Psoas muscle (tissue), 8 donors: ENCODE results near the gene CYB5R3. TPM values are rescaled to one million over a fixed set of nuclear protein-coding genes. Genes with fewer than 3 reads are reported as not detected.

ENCODE experiments used
- ATAC-seq, 4 donors: fragments of 200-7000 bp; cut with Tn5 transposase; one replicate each; pipeline ENCODE4 v1.9.1; 2020; ENCODE audit warnings: moderate library complexity in 3 of 4, mild to moderate bottlenecking in 2 of 4
- DNase-seq, 2 donors: peaks; one replicate each; pipeline ENCODE4 v3.0.0-alpha.2; 2020
- H3K27ac ChIP-seq: fragments of 200-600 bp; one replicate; pipeline ENCODE4 v1.8.0; 2022
- H3K27me3 ChIP-seq, 3 donors: fragments of 200-600 bp in 1 of 3; one replicate each; pipeline versions ENCODE4 v1.6.1 to v1.8.0; 2013 to 2022; ENCODE audit warnings: low read length in 2 of 3, mild to moderate bottlenecking in 2 of 3, moderate library complexity in 1 of 3; ENCODE audit not compliant: insufficient read depth in 3 of 3
- H3K36me3 ChIP-seq, 2 donors: fragments of 200-600 bp in 1 of 2; one replicate each; pipeline versions ENCODE4 v1.6.1 to v1.8.0; 2013 to 2022; ENCODE audit warnings: low read depth in 1 of 2, mild to moderate bottlenecking in 1 of 2, moderate library complexity in 1 of 2; ENCODE audit not compliant: insufficient read depth in 1 of 2
- H3K4me1 ChIP-seq: fragments of 200-600 bp; one replicate; pipeline ENCODE4 v1.8.0; 2022
- H3K4me3 ChIP-seq: fragments of 200-600 bp; one replicate; pipeline ENCODE4 v1.8.0; 2022; ENCODE audit warnings: mild to moderate bottlenecking
- H3K9me3 ChIP-seq: fragments of 200-600 bp; one replicate; pipeline ENCODE4 v1.8.0; 2022
- WGBS, 3 donors: extraction: QIAGEN DNeasy Blood & Tissue Kit; methylation state at CpG; one replicate each; pipeline versions ENCODE4 v1.1.6 to v1.1.7; 2013; 5-methylcytosine and 5-hydroxymethylcytosine counted together
- intact Hi-C, 2 donors: fragments of 100-400 bp; cut with DNase I; formaldehyde crosslinking; loops; one replicate each; pipeline versions ENCODE4 v1.11.0 to v1.14.2; 2022
- polyA plus RNA-seq, 3 donors: library from polyadenylated mRNA; stranded (reverse); fragments of 200-250 nt; gene quantifications; one replicate each; pipeline ENCODE4 v1.2.3, GENCODE V29; 2013
- total RNA-seq, 4 donors: library from RNA; stranded (reverse); fragmentation: NEBNext Ultra II Directional in 2 of 4; extraction: Animal tissue kit (Norgen Biotek cat#: 25700) in 2 of 4; gene quantifications; one replicate each; pipeline versions ENCODE4 v1.2.1 to v1.2.4, GENCODE V29; 2021 to 2023
- TF ChIP-seq, protein P1 (sequence below): fragments of 200-600 bp; IDR thresholded peaks from one replicate; pipeline ENCODE4 v1.8.0; 2022; ENCODE audit warnings: antibody characterized with exemption
- donor health status: healthy with polysubstance abuse.
- donor health status: DM: no; HTN: no; CAD: no; lungs with moderate emphysema.
- donor health status: Bipolar disorder and iron deficiency.
- donor health status: healthy.
- donor health status: DM: yes; HTN: yes; CAD: no.
- donor health status: DM: no; HTN: no; CAD: no.
- donor health status: DM: no; HTN: no; CAD: no.
- donor health status: DM: yes; HTN: yes; CAD: no.

The CYB5R3 gene
- total and polyA plus RNA-seq, 7 donors: 120 to 230 (median 172) TPM

DNA sequence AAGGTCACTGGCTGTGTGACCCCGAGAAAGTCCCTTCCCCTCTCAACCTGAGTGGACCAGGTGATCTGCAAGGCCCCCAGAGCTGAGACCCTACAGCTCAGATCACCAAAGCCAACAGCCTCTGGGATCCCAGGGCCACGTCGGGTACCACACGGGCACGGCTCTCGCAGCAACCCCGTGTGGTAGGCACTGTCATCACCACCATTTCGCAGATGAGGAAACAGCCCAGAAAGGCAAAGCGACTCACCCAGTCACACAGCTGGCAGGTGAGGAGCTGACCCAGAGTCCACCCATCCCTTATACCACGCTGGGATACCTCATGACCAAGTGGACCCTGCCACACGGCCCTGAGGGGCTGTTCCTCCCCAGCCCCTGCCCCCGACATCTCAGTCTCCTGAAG is 11.6 kb downstream of the CYB5R3 start:
- H3K4me3 ChIP-seq: no peak overlapping the region
- TF ChIP-seq, protein P1, sequence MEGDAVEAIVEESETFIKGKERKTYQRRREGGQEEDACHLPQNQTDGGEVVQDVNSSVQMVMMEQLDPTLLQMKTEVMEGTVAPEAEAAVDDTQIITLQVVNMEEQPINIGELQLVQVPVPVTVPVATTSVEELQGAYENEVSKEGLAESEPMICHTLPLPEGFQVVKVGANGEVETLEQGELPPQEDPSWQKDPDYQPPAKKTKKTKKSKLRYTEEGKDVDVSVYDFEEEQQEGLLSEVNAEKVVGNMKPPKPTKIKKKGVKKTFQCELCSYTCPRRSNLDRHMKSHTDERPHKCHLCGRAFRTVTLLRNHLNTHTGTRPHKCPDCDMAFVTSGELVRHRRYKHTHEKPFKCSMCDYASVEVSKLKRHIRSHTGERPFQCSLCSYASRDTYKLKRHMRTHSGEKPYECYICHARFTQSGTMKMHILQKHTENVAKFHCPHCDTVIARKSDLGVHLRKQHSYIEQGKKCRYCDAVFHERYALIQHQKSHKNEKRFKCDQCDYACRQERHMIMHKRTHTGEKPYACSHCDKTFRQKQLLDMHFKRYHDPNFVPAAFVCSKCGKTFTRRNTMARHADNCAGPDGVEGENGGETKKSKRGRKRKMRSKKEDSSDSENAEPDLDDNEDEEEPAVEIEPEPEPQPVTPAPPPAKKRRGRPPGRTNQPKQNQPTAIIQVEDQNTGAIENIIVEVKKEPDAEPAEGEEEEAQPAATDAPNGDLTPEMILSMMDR: no peak
- no peaks in the 10 kb centered on the region for H3K27me3 ChIP-seq
- ATAC-seq: peak; percentile 42 to 79 (median 64)
- WGBS, 3 donors: 84 to 95% (median 84%) methylated on average over 12 of the region's 12 CpGs
- peak overlapping the region; percentile 96 for H3K27ac ChIP-seq
- peak in 1 of 2 donors; percentile 75 for DNase-seq
- intact Hi-C loops: no loop called here
- peaks cover 33% of the 10 kb centered on the region for H3K4me1 ChIP-seq
- peaks cover 0 to 30% of the 10 kb centered on the region in 2 donors for H3K36me3 ChIP-seq
- H3K9me3 ChIP-seq: no peaks in the 10 kb centered on the region

DNA sequence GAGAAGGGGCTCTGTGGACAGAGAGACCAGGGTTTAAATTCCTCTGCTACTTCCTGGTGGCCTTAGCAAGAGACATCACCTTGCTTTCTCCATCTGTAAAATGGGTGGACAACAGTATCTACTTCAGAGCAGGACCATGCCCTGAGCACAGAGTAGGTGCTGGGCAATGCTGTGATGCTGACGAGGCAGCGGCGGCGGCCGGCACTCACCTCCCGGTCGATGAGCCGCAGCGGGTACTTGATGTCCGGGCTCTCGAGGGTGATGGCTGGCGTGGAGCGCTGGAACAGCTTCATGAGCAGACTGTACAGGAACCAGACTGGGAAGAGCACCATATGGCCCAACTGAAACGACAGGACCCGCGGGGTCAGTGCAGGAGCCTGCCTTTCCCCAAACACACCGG is 12.7 kb downstream of the CYB5R3 start:
- intact Hi-C loops: no loop called here
- Histone ChIP-seq H3K27ac (peak overlapping the region; percentile 96), H3K36me3 (peaks cover 0 to 41% of the 10 kb centered on the region in 2 donors), H3K27me3 (no peaks in the 10 kb centered on the region), H3K4me1 (peaks cover 29% of the 10 kb centered on the region), H3K4me3 (no peak overlapping the region), H3K9me3 (no peaks in the 10 kb centered on the region)
- DNase-seq: no peak
- no peak for ATAC-seq
- WGBS, 3 donors: 94 to 96% (median 95%) methylated on average over 17 of the region's 17 CpGs
- TF ChIP-seq, protein P1: no peak

DNA sequence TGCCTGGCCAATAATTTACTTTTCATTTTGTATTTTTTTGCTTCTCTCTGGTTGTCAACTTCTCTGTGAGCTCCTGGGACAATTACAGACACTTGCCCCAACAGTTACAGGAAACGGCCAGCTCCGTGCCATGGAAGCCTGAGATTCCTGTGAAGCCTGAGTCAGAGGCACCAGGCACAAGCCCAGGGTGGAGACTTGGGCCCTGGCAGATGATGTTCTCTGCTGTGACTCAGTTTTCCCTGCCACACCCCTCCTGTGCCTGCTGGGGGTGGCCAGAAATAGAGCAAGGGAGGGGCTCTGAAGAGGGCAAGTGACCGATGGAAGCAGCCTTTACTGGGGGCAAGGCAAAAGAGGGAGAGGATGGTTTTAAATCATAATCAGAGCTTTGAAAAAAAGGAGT is 13.7 kb downstream of the CYB5R3 start:
- no peaks in the 10 kb centered on the region for H3K9me3 ChIP-seq
- peaks cover 0 to 50% of the 10 kb centered on the region in 2 donors for H3K36me3 ChIP-seq
- 10 to 44% (median 24%) methylated on average over 3 of the region's 3 CpGs for WGBS, 3 donors
- TF ChIP-seq, protein P1: no peak
- H3K27me3 ChIP-seq: no peaks in the 10 kb centered on the region
- H3K27ac ChIP-seq: peak overlapping the region; percentile 96
- ATAC-seq (peak; percentile 90 to 94 (median 92)), DNase-seq (peak; percentile 89 to 92)
- no peak overlapping the region for H3K4me3 ChIP-seq
- intact Hi-C loops: no loop called here
- peaks cover 29% of the 10 kb centered on the region for H3K4me1 ChIP-seq

DNA sequence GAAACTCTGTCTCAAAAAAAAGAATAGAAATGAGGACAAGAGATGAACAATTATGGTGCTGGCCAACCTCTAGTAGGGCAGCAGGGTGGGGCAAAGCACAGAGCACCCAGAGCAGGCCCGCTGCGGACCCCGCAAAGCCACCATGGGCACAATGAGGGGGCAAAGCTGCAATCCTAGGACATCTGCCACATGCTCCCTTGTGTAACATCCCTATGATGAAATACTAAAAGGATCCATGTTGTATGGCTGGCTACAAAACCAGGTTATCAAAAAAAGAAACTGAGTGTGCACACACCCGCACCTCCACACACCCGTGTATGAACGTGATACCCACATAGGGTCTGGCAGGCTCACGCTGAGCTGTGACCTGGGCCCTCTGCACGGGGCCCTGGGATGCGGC is 16.2 kb downstream of the CYB5R3 start:
- Histone ChIP-seq H3K4me1 (peaks cover 20% of the 10 kb centered on the region), H3K27ac (peak overlapping the region; percentile 96), H3K9me3 (no peaks in the 10 kb centered on the region), H3K36me3 (peaks cover 6 to 76% of the 10 kb centered on the region in 2 donors), H3K27me3 (no peaks in the 10 kb centered on the region), H3K4me3 (no peak overlapping the region)
- TF ChIP-seq, protein P1: no peak
- WGBS, 3 donors: 87 to 94% (median 87%) methylated on average over 9 of the region's 9 CpGs
- DNase-seq (no peak), ATAC-seq (no peak)
- intact Hi-C loops: no loop called here

DNA sequence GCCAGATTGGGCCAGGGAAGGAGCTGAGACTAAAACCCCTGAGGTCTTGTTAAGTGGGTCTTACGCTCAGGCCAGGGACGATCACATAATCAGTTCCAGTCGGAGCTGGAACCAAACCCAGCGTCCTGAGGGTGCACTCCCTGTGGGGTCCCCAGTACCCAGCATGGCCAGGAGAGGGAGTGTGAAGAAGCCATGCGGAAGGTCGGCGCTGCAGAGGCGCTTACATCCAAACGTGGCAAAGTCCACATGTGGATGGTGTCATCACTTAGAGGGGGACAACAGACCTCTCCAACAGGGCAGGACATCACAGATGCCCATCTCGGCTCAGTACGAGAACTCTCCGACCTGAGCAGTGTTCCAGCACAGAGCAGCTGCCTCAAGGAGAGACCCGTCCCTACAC is 17.1 kb downstream of the CYB5R3 start:
- H3K27ac ChIP-seq: no peak overlapping the region
- no peak overlapping the region for H3K4me3 ChIP-seq
- no peaks in the 10 kb centered on the region for H3K27me3 ChIP-seq
- intact Hi-C loops: no loop called here
- 76 to 83% (median 79%) methylated on average over 13 of the region's 13 CpGs for WGBS, 3 donors
- TF ChIP-seq, protein P1: peak; percentile 26
- ATAC-seq: no peak
- H3K4me1 ChIP-seq: peaks cover 20% of the 10 kb centered on the region
- H3K9me3 ChIP-seq: no peaks in the 10 kb centered on the region
- DNase-seq: peak in 1 of 2 donors; percentile 62
- peaks cover 11 to 85% of the 10 kb centered on the region in 2 donors for H3K36me3 ChIP-seq
